ENCODE measurements around the gene DOC2B.
"Not testable (repeated sequence)": the region's sequence is repeated elsewhere in the genome, so short reads cannot be mapped to it uniquely, and the experiment has no call there.

DOC2B gene

DNA sequence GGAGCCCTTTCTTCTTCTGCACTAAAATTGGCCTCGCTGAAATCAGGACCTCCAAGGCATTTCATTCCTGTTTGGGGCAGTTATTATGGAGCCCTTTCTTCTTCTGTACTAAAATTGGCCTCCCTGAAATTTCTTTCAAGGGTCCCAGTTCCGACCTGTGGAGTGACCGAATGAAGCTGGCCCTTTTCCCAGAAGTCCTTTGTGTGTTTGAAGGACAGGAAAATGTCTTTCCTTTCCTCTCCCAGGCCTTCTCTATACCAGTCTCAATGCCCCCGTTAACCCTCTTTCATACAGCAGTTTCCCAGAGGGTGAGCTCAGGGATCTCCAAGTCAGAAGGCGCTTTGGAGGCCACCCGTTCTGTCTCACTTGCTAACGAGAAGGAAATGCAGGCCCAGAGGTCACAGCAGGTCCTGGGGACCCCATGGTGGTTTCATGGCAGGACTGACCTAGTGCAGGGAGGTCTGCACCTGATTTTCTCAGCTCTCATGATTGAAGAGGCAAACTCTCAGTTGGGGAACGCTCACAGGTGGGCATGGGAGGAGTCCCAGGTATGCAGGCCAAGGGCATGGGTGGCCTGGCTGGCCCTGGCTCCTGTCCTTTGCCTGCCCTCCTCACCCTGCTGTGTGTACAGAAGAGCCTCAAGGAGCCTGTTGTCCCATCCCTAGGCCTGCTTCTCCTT, 37.1 kb upstream of the DOC2B start:
- Histone ChIP-seq H3K9ac (ENCODE audit: low read depth, low read length) (no peak overlapping the region), H3K4me1 (ENCODE audit: insufficient read depth, low read length) (no peaks in the 10 kb centered on the region), H3K36me3 (ENCODE audit: insufficient read depth, low read length) (no peaks in the 10 kb centered on the region), H3K9me3 (ENCODE audit: control insufficient read depth, insufficient read depth, low read length) (no peaks in the 10 kb centered on the region)

DNA sequence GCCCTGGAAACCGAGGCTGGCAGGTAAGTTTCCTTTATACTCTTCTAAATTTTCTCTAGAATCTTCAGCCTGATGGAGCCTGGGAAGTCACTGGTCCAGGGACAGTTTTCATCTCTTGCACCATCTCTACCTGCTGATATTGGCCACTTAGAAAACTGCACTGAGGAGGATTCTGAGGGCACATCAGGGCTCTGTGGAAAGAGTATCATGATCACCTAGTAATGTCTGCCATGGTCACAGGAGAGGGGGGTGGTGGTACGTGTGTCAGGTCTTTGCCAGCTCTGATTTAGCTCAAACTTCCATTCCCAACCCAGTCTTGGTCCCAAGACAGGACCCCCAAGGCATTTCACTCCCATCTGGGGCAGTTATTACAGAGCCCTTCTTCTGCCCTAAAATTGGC, 35.2 kb upstream of the DOC2B start:
- no peaks in the 10 kb centered on the region for H3K9me3 ChIP-seq (ENCODE audit: control insufficient read depth, insufficient read depth, low read length)
- H3K4me1 ChIP-seq (ENCODE audit: insufficient read depth, low read length), result no peaks in the 10 kb centered on the region
- H3K9ac ChIP-seq (ENCODE audit: low read depth, low read length), result no peak overlapping the region
- H3K36me3 ChIP-seq (ENCODE audit: insufficient read depth, low read length), result no peaks in the 10 kb centered on the region

DNA sequence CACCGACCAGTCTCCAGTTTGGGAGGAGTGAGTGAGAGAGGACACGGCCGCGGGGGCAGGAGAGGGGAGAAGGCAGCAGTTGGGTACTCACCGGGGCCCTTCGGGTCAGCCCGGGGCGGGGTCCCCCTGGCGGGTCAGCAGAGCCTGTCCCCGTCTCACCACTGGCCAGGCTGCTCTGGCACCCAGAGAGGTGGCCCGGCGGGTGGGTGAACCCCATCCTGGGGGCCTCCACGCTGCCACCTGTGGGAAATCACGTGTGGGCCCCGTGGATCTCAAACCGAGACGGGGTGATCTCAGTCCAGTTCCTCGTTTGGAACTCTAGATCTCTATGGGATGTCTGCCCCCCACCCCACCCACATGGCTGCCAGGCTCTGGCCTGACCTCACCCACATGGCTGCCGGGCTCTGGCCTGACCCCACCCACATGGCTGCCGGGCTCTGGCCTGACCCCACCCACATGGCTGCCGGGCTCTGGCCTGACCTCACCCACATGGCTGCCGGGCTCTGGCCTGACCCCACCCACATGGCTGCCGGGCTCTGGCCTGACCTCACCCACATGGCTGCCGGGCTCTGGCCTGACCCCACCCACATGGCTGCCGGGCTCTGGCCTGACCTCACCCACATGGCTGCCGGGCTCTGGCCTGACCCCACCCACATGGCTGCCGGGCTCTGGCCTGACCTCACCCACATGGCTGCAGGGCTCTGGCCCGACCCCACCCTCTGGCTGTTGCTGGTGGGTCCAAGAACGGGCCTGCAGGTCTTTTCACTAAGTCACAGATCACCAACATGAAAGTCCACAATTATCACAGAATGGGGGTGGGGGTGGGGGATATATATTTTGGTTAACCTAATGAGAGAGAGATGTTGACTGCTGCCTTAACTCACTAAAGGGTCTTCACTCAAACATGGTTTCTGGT, 34.4 kb upstream of the DOC2B start:
- H3K4me1 ChIP-seq (ENCODE audit: insufficient read depth, low read length); H3K9me3 ChIP-seq (ENCODE audit: control insufficient read depth, insufficient read depth, low read length); H3K36me3 ChIP-seq (ENCODE audit: insufficient read depth, low read length): not testable (repeated sequence)
- H3K9ac ChIP-seq (ENCODE audit: low read depth, low read length), result peak overlapping the region; percentile 69; the same call in 1 of the 2 replicates

DNA sequence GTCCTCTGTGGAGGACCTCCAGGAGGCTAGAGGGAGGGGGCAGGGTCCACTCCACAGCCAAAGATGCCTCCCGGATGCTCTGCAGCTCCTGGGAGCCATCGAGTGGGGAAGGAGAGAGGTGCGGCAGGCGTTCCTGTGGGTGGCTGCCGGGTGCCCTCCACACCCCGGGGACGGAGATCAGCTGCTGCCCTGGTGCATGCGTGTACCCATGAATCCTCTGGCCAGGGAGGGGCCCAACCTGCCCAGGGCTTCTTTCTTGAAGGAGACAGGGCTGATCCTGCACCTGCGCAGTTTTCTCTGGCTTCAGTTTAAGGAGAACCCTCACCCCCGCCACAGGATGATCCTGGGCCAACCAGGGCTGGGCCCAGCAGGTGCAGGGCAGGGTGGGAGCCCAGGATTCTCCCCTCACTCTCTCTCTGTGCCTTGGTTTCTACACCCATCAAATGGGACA, 33.5 kb upstream of the DOC2B start:
- no peaks in the 10 kb centered on the region for H3K9me3 ChIP-seq (ENCODE audit: control insufficient read depth, insufficient read depth, low read length)
- H3K9ac ChIP-seq (ENCODE audit: low read depth, low read length), result peak overlapping the region; percentile 69; the same call in 1 of the 2 replicates
- no peaks in the 10 kb centered on the region for H3K36me3 ChIP-seq (ENCODE audit: insufficient read depth, low read length)
- no peaks in the 10 kb centered on the region for H3K4me1 ChIP-seq (ENCODE audit: insufficient read depth, low read length)

DNA sequence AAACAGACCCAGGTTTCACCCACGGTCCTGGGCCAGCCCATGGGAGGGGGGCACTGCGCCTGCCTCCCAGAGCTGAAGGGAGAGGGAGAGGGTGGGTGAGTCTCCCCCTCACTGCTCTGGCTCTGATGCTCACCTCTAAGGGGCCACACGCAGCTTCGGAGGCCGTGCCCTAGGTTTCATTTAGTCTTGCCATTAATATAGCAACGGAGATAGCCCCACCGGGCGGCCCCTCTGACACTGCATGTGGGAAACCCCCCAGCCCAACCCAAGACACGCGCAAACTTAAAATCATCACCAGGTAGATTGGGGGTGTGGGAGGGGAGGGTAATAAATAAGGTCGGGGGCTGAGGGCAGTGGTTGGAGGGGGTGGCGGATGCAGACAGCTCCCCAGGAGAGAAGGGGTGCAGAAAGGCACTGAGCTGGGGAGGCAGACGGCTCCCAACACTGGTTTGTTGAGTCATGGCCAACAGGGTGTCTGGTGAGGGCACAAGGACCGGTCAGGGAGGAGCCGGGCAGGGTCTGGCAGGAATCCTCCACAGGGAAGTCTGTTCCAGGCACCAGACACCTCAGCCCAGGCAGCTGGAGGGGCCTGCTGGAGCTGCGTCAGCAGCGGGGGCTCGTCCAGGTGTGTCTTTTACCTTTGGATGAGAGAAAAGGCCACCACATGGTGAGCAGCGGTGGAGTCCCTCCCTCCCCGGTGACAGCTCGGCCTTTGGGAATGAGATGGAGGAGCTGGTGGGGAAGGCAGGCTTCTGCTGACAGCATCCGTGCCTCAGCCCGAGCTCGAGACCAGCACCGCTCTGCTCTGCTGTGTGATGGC, 32.0 kb upstream of the DOC2B start:
- Histone ChIP-seq H3K9ac (ENCODE audit: low read depth, low read length) (no peak overlapping the region), H3K36me3 (ENCODE audit: insufficient read depth, low read length) (no peaks in the 10 kb centered on the region), H3K9me3 (ENCODE audit: control insufficient read depth, insufficient read depth, low read length) (peaks cover 3% of the 10 kb centered on the region; the same call in 1 of the 2 replicates), H3K4me1 (ENCODE audit: insufficient read depth, low read length) (no peaks in the 10 kb centered on the region)

DNA sequence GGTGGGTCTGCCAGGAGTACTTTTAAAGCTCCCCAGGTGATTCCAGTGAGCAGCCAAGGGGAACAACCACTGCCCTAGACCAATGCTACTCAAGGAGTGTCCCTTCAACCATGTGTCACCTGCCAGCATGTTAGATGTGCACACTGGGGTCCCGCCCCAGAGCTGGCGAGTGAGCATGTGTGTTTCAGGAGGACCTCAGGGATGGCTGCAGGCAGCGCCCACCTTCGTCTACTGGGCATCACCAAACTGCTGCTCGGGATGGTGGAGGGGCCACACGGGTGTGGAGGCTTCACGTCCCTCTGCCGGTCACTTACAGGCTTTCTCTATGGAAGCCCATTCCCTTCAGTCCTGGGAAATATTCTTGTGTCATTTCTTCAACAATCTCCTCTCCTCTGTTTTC, 29.0 kb upstream of the DOC2B start:
- H3K36me3 ChIP-seq (ENCODE audit: insufficient read depth, low read length), result no peaks in the 10 kb centered on the region
- H3K9ac ChIP-seq (ENCODE audit: low read depth, low read length), result no peak overlapping the region
- peaks cover 3% of the 10 kb centered on the region; the same call in 1 of the 2 replicates for H3K9me3 ChIP-seq (ENCODE audit: control insufficient read depth, insufficient read depth, low read length)
- no peaks in the 10 kb centered on the region; the same call in 1 of the 2 replicates for H3K4me1 ChIP-seq (ENCODE audit: insufficient read depth, low read length)

DNA sequence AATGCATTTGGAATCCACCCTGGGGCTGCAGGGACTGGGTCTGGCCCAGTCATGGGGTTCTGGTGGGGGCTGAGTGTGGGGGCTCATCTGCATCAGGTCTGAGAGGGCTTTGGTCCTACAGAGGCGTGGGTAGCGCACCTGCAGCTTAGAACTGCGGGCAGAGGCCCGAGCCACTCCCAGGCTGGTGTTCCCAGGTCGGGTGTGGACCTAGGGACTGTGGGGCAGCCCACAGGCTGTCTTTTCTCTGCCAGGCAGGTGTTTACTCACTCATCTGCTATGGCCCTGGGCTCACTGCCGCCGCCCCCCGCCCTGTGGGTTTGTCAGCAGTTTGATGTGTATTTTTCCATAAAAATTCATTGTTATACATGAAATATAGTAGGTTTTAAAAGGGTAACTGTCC, 27.0 kb upstream of the DOC2B start:
- Histone ChIP-seq H3K36me3 (ENCODE audit: insufficient read depth, low read length) (no peaks in the 10 kb centered on the region), H3K9me3 (ENCODE audit: control insufficient read depth, insufficient read depth, low read length) (peaks cover 3% of the 10 kb centered on the region; the same call in 1 of the 2 replicates), H3K4me1 (ENCODE audit: insufficient read depth, low read length) (peaks cover 3% of the 10 kb centered on the region; the same call in 1 of the 2 replicates), H3K9ac (ENCODE audit: low read depth, low read length) (no peak overlapping the region)

DNA sequence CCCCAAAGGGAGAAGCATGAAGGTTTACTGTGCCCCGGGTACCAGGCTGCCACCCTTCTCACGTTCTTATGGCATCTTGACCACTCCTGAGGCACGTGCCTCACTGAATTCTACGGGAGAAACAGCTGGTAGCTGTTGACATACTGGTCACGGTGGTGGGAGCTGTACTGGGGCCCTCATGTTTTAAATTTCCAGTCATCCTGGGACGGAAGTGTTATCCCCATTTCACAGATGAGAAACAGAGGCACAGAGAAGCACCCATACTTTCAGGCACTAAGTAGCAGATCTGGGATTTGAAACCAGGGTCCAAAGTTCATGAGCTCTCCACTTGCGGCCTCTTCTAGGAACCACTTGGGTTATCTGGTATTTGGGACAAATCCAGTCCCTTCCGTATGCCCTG, 26.3 kb upstream of the DOC2B start:
- Histone ChIP-seq H3K4me1 (ENCODE audit: insufficient read depth, low read length) (peaks cover 3% of the 10 kb centered on the region; the same call in 1 of the 2 replicates), H3K9me3 (ENCODE audit: control insufficient read depth, insufficient read depth, low read length) (peaks cover 3% of the 10 kb centered on the region; the same call in 1 of the 2 replicates), H3K9ac (ENCODE audit: low read depth, low read length) (no peak overlapping the region), H3K36me3 (ENCODE audit: insufficient read depth, low read length) (no peaks in the 10 kb centered on the region)

DNA sequence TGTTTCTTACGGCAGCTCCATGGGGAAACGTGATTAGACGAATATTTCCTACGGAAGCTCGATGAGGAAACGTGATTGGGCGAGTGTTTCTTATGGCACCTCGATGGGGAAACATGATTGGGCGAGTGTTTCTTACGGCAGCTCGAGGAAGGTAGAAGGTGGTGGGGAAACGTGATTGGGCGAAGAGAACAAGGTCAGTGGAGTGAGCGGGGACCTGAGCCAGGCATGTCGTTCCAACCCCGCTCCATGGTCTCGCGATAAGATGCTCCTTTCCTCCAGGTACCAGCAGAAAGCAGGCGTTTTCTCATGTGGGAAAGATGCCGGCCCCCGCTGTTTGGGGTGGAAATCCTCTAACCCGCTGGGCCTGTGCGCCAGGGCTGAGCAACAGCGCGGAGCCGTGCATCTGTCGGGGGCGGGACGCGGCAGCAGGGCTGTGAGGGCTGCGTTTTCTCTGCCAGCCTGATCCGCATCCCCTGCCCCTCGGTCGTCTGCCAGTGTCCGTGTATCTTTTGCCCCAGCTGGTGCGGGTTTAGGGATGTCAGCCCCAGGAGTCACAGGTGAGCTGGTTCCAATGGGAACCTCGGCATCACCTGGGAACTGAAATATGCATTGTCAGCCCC, 25.6 kb upstream of the DOC2B start:
- Histone ChIP-seq H3K36me3 (ENCODE audit: insufficient read depth, low read length) (no peaks in the 10 kb centered on the region), H3K9me3 (ENCODE audit: control insufficient read depth, insufficient read depth, low read length) (peaks cover 3% of the 10 kb centered on the region; the same call in 1 of the 2 replicates)

DNA sequence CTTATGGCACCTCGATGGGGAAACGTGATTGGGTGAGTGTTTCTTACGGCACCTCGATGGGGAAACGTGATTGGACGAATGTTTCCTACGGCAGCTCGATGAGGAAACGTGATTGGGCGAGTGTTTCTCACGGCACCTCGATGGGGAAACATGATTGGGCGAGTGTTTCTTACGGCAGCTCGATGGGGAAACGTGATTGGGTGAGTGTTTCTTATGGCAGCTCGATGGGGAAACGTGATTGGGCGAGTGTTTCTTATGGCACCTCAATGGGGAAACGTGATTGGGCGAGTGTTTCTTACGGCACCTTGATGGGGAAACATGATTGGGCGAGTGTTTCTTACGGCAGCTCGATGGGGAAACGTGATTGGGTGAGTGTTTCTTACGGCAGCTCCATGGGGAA, 25.0 kb upstream of the DOC2B start:
- not testable (repeated sequence) for H3K4me1 ChIP-seq (ENCODE audit: insufficient read depth, low read length); H3K9me3 ChIP-seq (ENCODE audit: control insufficient read depth, insufficient read depth, low read length); H3K9ac ChIP-seq (ENCODE audit: low read depth, low read length); H3K36me3 ChIP-seq (ENCODE audit: insufficient read depth, low read length)

More for the DNA sequence above, 25.6 kb upstream of the DOC2B start:
- H3K9ac ChIP-seq (ENCODE audit: low read depth, low read length), result no peak overlapping the region; the same call in 1 of the 2 replicates
- peaks cover 3% of the 10 kb centered on the region; the same call in 1 of the 2 replicates for H3K4me1 ChIP-seq (ENCODE audit: insufficient read depth, low read length)

DNA sequence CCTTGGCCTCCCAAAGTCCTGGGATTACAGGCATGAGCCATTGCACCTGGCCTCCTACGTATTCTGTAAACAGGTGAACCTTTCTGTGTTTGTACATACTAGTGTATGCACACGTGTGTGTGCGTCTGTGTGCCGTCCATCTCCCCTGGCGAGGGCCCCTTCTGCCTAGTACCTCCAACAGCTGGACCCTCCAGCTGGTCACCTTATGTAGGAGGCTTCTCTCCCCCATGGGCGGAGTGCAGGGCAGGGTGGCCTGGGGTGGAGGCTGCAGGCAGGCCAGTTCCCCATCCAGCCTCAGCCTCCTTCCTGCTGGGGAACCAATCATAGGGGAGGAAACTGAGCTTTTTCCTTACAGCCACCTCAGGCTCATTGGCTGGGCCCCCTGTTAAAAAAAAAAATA, 24.4 kb upstream of the DOC2B start:
- Histone ChIP-seq H3K36me3 (ENCODE audit: insufficient read depth, low read length) (no peaks in the 10 kb centered on the region), H3K4me1 (ENCODE audit: insufficient read depth, low read length) (peaks cover 4% of the 10 kb centered on the region; the same call in 1 of the 2 replicates), H3K9ac (ENCODE audit: low read depth, low read length) (no peak overlapping the region), H3K9me3 (ENCODE audit: control insufficient read depth, insufficient read depth, low read length) (peaks cover 3% of the 10 kb centered on the region; the same call in 1 of the 2 replicates)

DNA sequence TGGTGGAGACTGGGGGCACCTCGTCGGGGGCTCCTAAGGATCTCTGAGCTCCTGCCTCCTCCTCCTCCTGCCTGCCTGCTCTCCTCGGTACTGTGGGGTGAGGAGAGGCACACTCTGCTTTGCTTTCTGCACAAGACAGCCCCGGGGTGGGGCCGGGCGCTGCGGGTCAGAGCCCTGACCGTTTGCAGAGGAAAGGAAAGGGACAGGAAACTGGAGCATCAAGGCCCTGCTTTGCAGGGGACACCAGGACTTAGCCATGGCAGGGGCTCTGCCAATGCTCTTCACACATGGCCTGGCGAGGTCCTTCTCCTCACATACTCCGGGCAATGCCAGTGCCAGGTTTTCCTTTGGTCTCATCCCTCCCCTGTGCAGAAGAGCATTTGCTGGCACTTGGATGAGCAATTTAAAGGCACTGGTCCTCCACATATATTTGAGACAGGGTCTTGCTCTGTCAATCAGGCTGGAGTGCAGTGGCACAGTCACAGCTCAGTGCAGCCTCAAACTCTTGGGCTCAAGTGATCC, 23.8 kb upstream of the DOC2B start:
- H3K36me3 ChIP-seq (ENCODE audit: insufficient read depth, low read length), result no peaks in the 10 kb centered on the region
- peaks cover 6% of the 10 kb centered on the region; the same call in 1 of the 2 replicates for H3K4me1 ChIP-seq (ENCODE audit: insufficient read depth, low read length)
- peaks cover 3% of the 10 kb centered on the region; the same call in 1 of the 2 replicates for H3K9me3 ChIP-seq (ENCODE audit: control insufficient read depth, insufficient read depth, low read length)
- H3K9ac ChIP-seq (ENCODE audit: low read depth, low read length), result no peak overlapping the region

DNA sequence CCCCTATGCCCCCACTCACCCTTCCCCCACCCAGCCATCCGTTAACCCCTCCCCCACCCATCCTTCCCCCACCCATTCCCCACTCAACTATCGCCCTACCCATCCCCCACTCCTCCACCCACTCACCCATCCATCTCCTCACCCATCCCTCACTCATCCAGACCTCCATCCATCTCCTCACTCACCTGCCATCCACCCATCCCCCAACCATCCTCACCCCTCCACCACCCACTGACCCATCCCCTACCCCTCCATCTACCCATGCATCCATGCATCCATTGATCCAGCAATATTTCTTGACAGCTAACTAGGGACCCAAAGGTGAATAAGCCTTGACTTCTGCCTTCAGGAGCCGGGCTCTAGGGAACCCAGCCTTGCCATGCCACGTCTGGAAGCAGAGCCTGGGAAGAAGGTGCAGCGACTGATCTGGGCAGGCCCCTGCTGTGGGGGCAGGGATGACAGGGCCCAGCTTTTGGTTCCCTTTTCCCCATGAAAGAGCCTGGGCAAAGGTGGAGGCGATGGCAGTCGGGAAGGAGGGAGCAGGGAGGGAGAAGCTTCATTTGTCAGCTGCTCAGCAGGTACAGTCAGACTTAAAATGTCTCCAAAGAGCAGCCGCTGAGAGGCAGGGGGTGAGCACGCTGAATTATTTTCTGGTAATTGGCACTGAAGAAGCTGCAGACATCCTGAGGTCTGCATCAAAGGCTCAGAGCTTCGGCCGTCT, 23.1 kb upstream of the DOC2B start:
- Histone ChIP-seq H3K9ac (ENCODE audit: low read depth, low read length) (no peak overlapping the region), H3K4me1 (ENCODE audit: insufficient read depth, low read length) (peaks cover 6% of the 10 kb centered on the region; the same call in 1 of the 2 replicates), H3K36me3 (ENCODE audit: insufficient read depth, low read length) (no peaks in the 10 kb centered on the region), H3K9me3 (ENCODE audit: control insufficient read depth, insufficient read depth, low read length) (peaks cover 3% of the 10 kb centered on the region; the same call in 1 of the 2 replicates)
